IPS-18c (cell line): ENCODE measurements around the gene HP.

Experiments
- H3K4me3 ChIP-seq: 2 replicates; pipeline ENCODE4 v1.7.0; 2013; ENCODE audit warnings: low read depth, mild to moderate bottlenecking, low read length, moderate library complexity; ENCODE audit not compliant: insufficient read depth
- H3K9me3 ChIP-seq: one replicate; pipeline ENCODE4 v1.6.1; 2013; ENCODE audit warnings: mild to moderate bottlenecking, low read length, moderate library complexity; ENCODE audit not compliant: control insufficient read depth, insufficient read depth

The HP gene

GRCh38 chr16:72105978-72106377 is 51.7 kb downstream of the HP start:
- H3K4me3 ChIP-seq, result no peak overlapping the region
- peaks cover 2% of the 10 kb centered on the region for H3K9me3 ChIP-seq

GRCh38 chr16:72107371-72107770 is 53.1 kb downstream of the HP start:
- H3K9me3 ChIP-seq, result peaks cover 2% of the 10 kb centered on the region
- H3K4me3 ChIP-seq, result no peak overlapping the region

- H3K4me3 ChIP-seq, result no peak overlapping the region
- peaks cover 2% of the 10 kb centered on the region for H3K9me3 ChIP-seq
These were observed 54.2 kb downstream of the HP start for GRCh38 chr16:72108353-72109102.

- Histone ChIP-seq H3K4me3 (no peak overlapping the region), H3K9me3 (peaks cover 2% of the 10 kb centered on the region)
These were observed 55.0 kb downstream of the HP start for GRCh38 chr16:72109300-72109699.

GRCh38 chr16:72109966-72110530 is 55.7 kb downstream of the HP start:
- H3K4me3 ChIP-seq, result no peak overlapping the region

More at GRCh38 chr16:72109966-72110530, 55.7 kb downstream of the HP start:
- H3K9me3 ChIP-seq, result peaks cover 2% of the 10 kb centered on the region
